GF-D8 (cell line): ENCODE data around the gene OPRL1.

ENCODE experiments used
- DNase-seq: peaks from one replicate; lab custom pipeline; 2025; lab: John Stamatoyannopoulos, UW

OPRL1 gene

DNA sequence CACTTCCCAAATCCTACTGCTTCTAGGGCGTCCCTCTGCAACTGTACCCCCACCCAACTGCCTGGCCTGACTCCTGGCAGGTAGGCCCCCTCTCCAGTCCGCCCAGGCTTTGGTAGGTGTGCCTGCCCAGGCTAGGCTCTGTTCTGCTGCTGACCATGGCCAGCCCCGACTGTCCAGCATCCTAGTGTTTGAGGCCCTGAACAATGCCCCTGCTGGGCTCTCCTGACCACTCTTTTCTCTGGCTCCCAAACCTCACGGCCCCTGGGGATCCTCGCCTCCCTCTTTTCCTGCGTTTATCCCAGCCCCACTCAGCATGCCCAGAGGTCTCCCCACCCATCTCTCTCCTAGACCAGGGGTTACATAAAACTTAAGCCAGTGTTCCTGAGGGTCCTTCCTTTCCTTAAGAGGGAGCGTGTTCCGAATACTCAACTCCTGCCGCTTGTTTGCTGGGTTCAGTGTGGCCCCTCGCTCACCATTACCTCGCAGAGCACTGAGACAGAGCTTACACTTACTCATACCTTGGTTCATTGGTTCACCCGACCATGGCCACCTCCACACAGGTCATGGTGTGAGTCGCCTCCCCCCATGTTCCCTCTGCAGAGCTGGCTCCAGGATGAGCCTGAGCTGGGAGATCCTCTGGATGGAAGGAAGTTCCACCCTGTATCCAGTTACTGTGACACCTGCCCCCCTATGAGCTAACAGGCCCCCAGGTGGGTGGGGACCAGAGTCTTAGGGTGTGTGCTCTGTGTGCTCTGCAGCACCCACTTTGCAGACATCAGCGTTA is 63.3 kb downstream of the OPRL1 start:
- no peak for DNase-seq

DNA sequence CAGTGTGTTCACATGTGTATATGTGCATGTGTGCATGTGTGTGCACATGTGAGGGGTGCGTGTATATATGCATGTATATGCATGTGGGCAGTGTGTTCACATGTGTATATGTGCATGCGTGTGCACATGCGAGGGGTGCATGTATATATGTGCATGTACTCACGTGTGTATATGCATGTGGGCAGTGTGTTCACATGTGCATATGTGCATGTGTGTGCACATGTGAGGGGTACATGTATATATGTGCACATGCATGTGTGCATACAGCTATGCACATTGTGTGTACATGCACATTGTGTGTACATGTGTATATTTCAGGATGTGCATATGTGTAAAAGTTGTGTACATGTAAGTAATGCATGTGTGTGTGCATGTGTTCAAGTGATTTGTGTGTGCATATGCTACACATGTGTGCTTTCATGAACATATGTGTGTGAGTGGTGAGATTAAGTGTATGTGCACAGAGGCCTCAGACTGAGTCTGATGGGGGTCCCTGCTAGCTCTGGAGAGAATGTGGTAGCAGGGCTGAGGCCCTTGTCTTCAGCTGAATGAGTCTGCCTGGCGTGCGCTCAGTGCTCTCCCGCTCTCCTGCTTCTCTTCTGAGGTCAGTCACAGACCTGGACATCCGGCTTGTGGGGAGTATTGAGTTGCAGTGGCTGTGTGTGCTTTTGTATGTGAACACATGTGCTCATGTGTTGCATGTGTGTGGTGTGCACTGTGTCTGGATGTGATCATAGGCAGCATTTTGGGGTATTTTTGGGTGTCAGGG is 64.4 kb downstream of the OPRL1 start:
- DNase-seq = no peak

DNA sequence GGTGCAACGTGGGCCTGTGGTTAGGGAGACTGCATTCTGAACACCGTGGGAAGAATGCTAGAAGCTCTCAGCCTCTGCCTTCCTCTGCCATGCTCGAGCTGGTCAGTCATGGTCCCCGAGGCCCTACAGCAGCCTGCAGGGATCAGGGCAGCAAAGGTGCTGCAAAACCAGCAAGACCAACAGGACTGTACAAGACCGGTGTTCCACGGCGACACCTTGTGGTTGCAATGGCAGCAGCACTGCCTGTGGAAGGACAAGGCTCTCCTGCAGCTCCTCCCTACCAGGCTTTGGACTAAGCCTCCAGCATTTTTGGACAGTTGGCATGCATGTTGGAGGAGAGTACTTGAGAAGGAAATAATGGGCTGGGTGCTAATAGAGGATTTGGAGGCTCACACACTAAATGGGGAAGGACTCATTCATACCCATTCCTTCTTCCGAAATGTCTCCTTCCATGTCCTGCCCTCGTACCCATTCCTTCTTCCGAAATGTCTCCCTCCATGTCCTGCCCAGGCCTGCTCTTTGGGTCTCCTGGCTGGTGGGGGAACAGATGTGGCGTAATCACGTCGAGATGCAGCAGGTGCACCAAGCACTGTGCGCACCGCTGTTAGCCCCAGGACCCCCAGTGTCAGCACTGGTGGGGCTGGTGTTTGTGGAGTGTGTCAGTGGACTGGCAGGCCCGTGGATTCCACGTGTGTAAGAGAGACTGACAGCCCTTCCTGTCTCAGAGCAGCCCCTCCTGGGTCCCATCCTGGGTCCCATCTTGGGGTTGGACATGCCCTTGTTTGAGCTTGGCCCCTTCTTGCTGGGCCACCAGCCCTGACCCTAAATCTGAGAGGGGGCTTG is 65.8 kb downstream of the OPRL1 start:
- DNase-seq = no peak

DNA sequence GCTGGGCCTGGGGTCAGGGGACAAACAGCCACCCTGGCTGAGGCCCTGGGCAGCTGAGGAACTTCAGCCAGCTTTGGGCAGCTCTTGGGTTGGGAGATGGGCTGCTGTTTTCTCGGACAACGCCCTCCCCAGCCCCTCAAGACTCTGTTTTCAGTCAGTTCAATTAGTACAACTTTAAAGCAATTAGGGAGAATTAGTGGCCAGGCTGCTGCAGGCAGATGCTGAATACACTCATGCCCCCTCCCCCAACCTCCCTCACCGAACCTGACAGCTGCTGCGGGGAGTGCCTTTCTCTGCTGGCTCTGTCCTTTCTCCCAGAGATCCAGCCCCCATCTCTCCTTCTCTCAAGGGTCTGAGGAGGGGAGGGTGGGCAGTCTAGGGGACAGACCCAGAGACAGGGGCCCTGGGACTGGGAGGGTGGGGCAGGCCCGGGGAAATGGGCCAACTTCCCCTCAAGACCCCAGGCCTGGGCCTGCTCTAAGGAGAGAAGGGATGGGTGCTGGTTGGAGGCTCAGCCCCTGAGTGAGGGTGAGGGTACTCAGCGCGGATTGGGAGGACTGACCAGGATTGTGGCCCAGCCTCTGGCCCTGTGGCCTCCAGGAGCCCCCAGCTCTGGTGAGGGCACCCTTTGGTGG is 66.5 kb downstream of the OPRL1 start:
- DNase-seq = no peak

DNA sequence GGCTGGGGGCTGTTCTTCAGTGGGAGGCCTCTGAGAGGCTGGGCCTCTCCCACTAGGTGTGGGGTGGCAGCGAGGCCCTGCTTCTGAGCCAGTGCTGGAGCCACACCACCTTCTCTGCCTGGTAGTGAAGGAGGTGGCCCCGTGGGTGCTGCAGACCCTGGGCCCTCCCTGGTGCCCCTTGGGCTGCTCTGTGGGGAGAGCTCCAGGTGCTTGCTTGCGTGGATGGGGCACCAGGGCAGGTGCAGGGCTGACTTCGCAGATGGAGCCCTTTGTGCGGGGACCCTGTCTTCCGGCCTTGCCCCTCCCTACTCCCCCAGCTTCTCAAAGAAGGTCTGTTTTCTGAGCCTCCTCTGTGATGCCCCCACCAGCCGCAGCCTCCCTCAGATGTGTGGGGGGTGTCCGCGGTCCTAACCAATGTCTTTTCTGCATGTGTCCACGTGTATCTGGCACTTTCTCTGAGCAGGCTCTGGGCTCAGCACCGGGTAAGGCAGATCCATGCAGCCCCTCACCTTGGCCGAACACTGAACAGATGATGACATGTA is 67.1 kb downstream of the OPRL1 start:
- DNase-seq = no peak

DNA sequence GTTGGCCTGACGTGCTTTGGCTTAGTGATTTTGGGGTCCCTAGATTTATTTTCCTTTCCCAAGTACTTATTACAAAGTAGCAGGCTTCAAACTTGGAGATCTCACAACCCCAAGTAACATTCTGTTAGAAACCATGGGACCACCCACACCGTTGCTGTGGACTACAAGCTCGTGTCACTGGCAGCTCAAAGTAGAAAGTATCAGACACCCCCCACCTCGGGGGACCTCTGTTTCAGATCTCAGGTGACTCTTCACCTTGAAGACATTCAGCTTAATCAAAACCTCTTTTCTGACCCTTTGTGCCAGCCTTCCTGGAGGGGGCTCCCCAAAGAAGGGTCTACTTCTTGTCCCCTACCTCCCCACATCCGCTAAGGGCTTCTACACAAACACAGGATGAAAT is 68.7 kb downstream of the OPRL1 start:
- no peak for DNase-seq

DNA sequence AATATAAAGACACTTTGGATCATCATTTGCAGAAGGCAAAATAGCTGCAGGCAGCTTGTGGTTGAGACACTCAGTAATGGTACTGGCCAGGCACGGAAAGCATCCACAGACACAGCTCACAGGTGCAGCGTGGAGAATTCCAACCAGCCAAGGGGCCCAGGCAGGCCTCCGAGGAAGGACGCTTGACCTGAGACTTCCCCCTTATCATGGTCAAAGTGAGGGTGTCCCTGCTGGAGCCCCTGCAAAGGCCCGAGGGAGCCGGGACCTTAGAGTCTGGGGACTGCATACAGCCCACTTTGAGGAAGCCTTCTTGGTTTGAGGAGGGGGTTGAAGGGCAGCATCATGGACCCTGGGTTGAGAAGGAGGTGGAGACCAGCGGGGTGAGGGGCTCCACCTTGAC is 69.3 kb downstream of the OPRL1 start:
- no peak for DNase-seq

DNA sequence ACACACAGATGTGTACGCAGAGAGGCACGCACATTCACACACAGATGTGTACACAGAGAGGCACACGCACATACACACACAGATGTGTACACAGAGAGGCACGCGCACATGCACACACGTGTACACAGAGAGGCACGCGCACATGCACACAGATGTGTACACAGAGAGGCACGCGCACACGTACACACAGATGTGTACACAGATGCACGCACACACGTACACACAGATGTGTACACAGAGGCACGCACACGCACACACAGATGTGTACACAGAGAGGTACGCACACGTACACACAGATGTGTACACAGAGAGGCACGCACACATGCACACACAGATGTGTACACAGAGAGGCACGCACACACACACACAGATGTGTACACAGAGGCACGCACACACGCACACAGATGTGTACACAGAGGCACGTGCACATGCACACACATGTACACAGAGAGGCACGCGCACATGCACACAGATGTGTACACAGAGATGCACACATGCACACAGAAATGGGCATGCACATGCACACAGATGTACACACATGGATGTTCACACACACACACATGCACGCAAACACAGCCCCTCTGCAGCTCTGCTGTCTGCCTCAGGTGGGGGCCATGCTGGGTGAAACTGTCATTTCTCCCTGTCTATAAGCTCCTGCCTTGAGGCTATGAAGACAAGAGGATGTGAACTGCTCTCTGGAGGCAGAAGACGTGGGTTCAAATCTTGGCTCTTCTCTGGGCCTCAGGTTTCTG is 70.1 kb downstream of the OPRL1 start:
- DNase-seq = no peak
